Fibroblast of the aortic adventitia (primary cell): ENCODE data around the gene PRDM5. TPM values are rescaled to one million over a fixed set of nuclear protein-coding genes. Genes with fewer than 3 reads are reported as not detected.
A peak's percentile ranks its signal among the peaks of the same experiment; 100 is the strongest.

Experiments used
- DNase-seq: peaks from one replicate; pipeline ENCODE4 v3.0.0-alpha.2; 2010; ENCODE audit warnings: low read depth
- H3K4me3 ChIP-seq: 2 replicates; pipeline ENCODE4 v1.5.1; 2011; ENCODE audit warnings: low read depth, mild to moderate bottlenecking, control low read depth, low read length, moderate library complexity
- total RNA-seq: library from RNA; depleted of rRNA; stranded (reverse); fragments of >200 nt; gene quantifications from 2 replicates; pipeline ENCODE4 v1.2.3, GENCODE V29; 2012; ENCODE audit warnings: low replicate concordance
- TF ChIP-seq, protein P1 (sequence below): IDR thresholded peaks from 2 replicates; pipeline ENCODE4 v1.5.1; 2011; ENCODE audit warnings: mild to moderate bottlenecking, low read length, control low read depth, inconsistent platforms; ENCODE audit not compliant: insufficient read depth

Gene PRDM5
- total RNA-seq: 18.4 and 25.8 TPM in 2 replicates

- TF ChIP-seq, protein P1, sequence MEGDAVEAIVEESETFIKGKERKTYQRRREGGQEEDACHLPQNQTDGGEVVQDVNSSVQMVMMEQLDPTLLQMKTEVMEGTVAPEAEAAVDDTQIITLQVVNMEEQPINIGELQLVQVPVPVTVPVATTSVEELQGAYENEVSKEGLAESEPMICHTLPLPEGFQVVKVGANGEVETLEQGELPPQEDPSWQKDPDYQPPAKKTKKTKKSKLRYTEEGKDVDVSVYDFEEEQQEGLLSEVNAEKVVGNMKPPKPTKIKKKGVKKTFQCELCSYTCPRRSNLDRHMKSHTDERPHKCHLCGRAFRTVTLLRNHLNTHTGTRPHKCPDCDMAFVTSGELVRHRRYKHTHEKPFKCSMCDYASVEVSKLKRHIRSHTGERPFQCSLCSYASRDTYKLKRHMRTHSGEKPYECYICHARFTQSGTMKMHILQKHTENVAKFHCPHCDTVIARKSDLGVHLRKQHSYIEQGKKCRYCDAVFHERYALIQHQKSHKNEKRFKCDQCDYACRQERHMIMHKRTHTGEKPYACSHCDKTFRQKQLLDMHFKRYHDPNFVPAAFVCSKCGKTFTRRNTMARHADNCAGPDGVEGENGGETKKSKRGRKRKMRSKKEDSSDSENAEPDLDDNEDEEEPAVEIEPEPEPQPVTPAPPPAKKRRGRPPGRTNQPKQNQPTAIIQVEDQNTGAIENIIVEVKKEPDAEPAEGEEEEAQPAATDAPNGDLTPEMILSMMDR: peak; percentile 48
- DNase-seq: peak; percentile 65
- peak within 1 kb of the TSS; percentile 71 for H3K4me3 ChIP-seq
These were observed at the start of gene PRDM5 for GRCh38 chr4:120922381-120923206. Gene PRDM5, minus strand, starts transcription at chr4:120922726. Its CDS starts 118 bp downstream, at chr4:120922608.

DNA sequence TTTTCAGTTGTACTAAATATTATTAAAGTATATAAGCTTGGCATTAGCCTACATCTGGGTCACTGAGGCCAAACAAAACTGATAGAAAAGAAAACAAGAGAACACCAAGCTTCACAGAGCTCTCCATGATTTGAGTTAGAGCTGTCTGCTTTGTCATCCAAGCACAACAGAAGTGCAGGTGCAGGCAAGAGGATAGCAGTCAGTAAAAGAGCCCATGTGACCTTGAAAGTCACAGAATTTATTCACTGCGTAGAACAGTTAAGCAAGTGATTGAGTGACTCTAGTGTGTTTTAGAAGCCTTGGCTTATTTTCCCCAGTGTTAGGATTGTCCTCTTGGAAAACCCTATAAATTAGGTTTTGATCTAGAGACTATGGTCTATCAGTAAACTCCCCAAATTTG, 49.4 kb upstream of the PRDM5 start:
- DNase-seq: no peak
- TF ChIP-seq, protein P1: no peak
- H3K4me3 ChIP-seq: no peak overlapping the region

- TF ChIP-seq, protein P1: no peak
- H3K4me3 ChIP-seq: no peak overlapping the region
- no peak for DNase-seq
These were observed 43.4 kb upstream of the PRDM5 start for GRCh38 chr4:120965938-120966337.

- H3K4me3 ChIP-seq: no peak overlapping the region
- TF ChIP-seq, protein P1: no peak
- DNase-seq: no peak
These were observed 42.1 kb upstream of the PRDM5 start for GRCh38 chr4:120964596-120964995.

DNA sequence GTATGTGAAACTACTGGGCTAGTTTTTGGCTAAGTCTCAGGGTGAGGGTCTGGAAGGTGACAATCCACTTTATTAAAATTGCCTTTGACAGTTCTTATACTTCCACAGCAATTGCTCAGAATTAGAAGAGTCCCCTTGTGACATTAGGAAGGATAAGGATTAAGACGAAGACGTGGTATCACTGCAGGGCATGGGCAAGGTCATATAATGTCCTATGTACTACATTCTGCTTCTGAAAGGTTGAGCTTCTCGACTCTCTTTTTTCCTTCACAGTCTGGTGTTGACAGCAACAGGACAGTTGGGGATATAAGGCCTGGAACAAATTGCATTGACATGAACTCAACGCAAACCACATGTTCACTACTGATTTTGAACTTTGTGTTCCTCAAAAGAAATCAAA, 40.9 kb upstream of the PRDM5 start:
- TF ChIP-seq, protein P1: no peak
- no peak for DNase-seq
- H3K4me3 ChIP-seq: no peak overlapping the region

- H3K4me3 ChIP-seq: no peak overlapping the region
- no peak for DNase-seq
- TF ChIP-seq, protein P1: no peak
These were observed 38.2 kb upstream of the PRDM5 start for GRCh38 chr4:120960656-120961267.
